Gastroesophageal sphincter (tissue), 4 donors: ENCODE results near the gene BRI3BP. TPM values are rescaled to one million over a fixed set of nuclear protein-coding genes. Genes with fewer than 3 reads are reported as not detected.

Source experiments
- ATAC-seq: fragments of 150-250 bp; one replicate; pipeline ENCODE4 v1.9.1; 2016; ENCODE audit warnings: mild to moderate bottlenecking, moderate library complexity
- H3K27ac ChIP-seq, 4 donors: fragments of 200-600 bp; sonication (generic) in 3 of 4; 1 replicate in 3 of 4; 2 replicates in 1 of 4; pipeline ENCODE4 v1.5.1; 2016 to 2019
- H3K27me3 ChIP-seq: fragments of 200-600 bp; sonication (generic); one replicate; pipeline ENCODE4 v1.5.1; 2019
- H3K36me3 ChIP-seq, 2 donors: fragments of 200-600 bp; sonication (generic); one replicate each; pipeline ENCODE4 v1.5.1; 2019; ENCODE audit warnings: control low read depth in 1 of 2
- H3K4me1 ChIP-seq, 3 donors: fragments of 200-600 bp; sonication (generic); 1 replicate in 2 of 3; 2 replicates in 1 of 3; pipeline ENCODE4 v1.5.1; 2016 to 2019; ENCODE audit warnings: control low read depth in 2 of 3
- H3K4me3 ChIP-seq, 2 donors: fragments of 200-600 bp; sonication (generic); one replicate each; pipeline ENCODE4 v1.5.1; 2019; ENCODE audit warnings: mild to moderate bottlenecking in 1 of 2, moderate library complexity in 1 of 2
- H3K9me3 ChIP-seq, 3 donors: fragments of 200-600 bp; sonication (generic); one replicate each; pipeline ENCODE4 v1.5.1; 2017 to 2019; ENCODE audit warnings: control low read depth in 2 of 3
- CTCF ChIP-seq, 4 experiments: fragments of 200-600 bp in 2 of 4; fragments of 450-650 bp in 2 of 4; sonication (generic) in 1 of 4; IDR thresholded peaks; one replicate each; pipeline ENCODE4 v1.5.1; 2017 to 2019; ENCODE audit warnings: antibody characterized with exemption in 4 of 4, mild to moderate bottlenecking in 2 of 4, moderate library complexity in 2 of 4
- EP300 ChIP-seq: sonication (generic); formaldehyde crosslinking; IDR thresholded peaks from one replicate; pipeline ENCODE4 v1.6.1; 2017; ENCODE audit warnings: antibody characterized with exemption, mild to moderate bottlenecking
- POLR2A ChIP-seq, 2 donors: fragments of 450-650 bp; IDR thresholded peaks; one replicate each; pipeline ENCODE4 v1.6.1; 2017; ENCODE audit warnings: antibody characterized with exemption in 2 of 2, mild to moderate bottlenecking in 2 of 2, moderate library complexity in 1 of 2
- POLR2AphosphoS5 ChIP-seq: sonication (generic); formaldehyde crosslinking; IDR thresholded peaks from one replicate; pipeline ENCODE4 v1.6.1; 2017; ENCODE audit warnings: antibody characterized with exemption
- WGBS, 2 donors: methylation state at CpG; one replicate each; pipeline ENCODE4 v1.1.5; 2018; ENCODE audit warnings: low coverage in 1 of 2; 5-methylcytosine and 5-hydroxymethylcytosine counted together
- total RNA-seq, 4 donors: library from RNA; depleted of rRNA; stranded (reverse); fragments of >200 nt; gene quantifications; one replicate each; pipeline ENCODE4 v1.1.0, GENCODE V29; 2016

BRI3BP gene
- total RNA-seq, 4 donors from 2014 or later = 1.9 to 3.1 (median 2.5) TPM

- Histone ChIP-seq H3K4me1 (no peaks in the 10 kb centered on the region), H3K9me3 (no peaks in the 10 kb centered on the region), H3K4me3 (no peak overlapping the region), H3K27ac (no peak overlapping the region), H3K36me3 (peaks cover 0 to 100% of the 10 kb centered on the region in 2 donors), H3K27me3 (no peaks in the 10 kb centered on the region)
- TF ChIP-seq EP300 = no peak
- no peak for TF ChIP-seq CTCF (IDR thresholded peaks at IDR 0.05)
- no peak for TF ChIP-seq POLR2A (IDR thresholded peaks at IDR 0.05)
- TF ChIP-seq POLR2AphosphoS5 = no peak
- WGBS, 2 donors = 82 to 90% methylated on average over 2 to 13 of the region's 22 CpGs
- no peak for ATAC-seq
Observed at GRCh38 chr12:124964251-124964650, 29.2 kb upstream of the BRI3BP start.

GRCh38 chr12:124964836-124965462 lies 28.5 kb upstream of the BRI3BP start:
- Histone ChIP-seq H3K9me3 (no peaks in the 10 kb centered on the region), H3K36me3 (peaks cover 0 to 100% of the 10 kb centered on the region in 2 donors), H3K27me3 (no peaks in the 10 kb centered on the region), H3K4me3 (no peak overlapping the region), H3K4me1 (no peaks in the 10 kb centered on the region), H3K27ac (no peak overlapping the region)
- WGBS, 2 donors = 57 to 60% methylated on average over 3 to 4 of the region's 15 CpGs
- no peak for TF ChIP-seq POLR2A (IDR thresholded peaks at IDR 0.05)
- TF ChIP-seq POLR2AphosphoS5 = no peak
- no peak for TF ChIP-seq CTCF (IDR thresholded peaks at IDR 0.05)
- no peak for TF ChIP-seq EP300
- ATAC-seq = no peak

- 93% methylated on average over 9 of the region's 22 CpGs; no CpG with 5 or more reads in 1 of the 2 donors for WGBS, 2 donors
- no peak overlapping the region for H3K4me3 ChIP-seq
- no peaks in the 10 kb centered on the region for H3K4me1 ChIP-seq
- no peaks in the 10 kb centered on the region for H3K27me3 ChIP-seq
- TF ChIP-seq CTCF (IDR thresholded peaks at IDR 0.05) = no peak
- peaks cover 0 to 100% of the 10 kb centered on the region in 2 donors for H3K36me3 ChIP-seq
- H3K9me3 ChIP-seq = no peaks in the 10 kb centered on the region
- no peak overlapping the region for H3K27ac ChIP-seq
- ATAC-seq = no peak
Observed at GRCh38 chr12:124967016-124967739, 26.3 kb upstream of the BRI3BP start.

- Histone ChIP-seq H3K4me1 (no peaks in the 10 kb centered on the region), H3K27me3 (no peaks in the 10 kb centered on the region), H3K36me3 (peaks cover 0 to 96% of the 10 kb centered on the region in 2 donors), H3K9me3 (no peaks in the 10 kb centered on the region), H3K27ac (no peak overlapping the region), H3K4me3 (no peak overlapping the region)
- ATAC-seq = no peak
- 0 to 20% methylated on average over 1 of the region's 17 CpGs for WGBS, 2 donors
- TF ChIP-seq EP300 = no peak
- TF ChIP-seq CTCF (IDR thresholded peaks at IDR 0.05) = no peak
- no peak for TF ChIP-seq POLR2A (IDR thresholded peaks at IDR 0.05)
- TF ChIP-seq POLR2AphosphoS5 = no peak
Observed at GRCh38 chr12:124968656-124969055, 24.8 kb upstream of the BRI3BP start.
